ENCODE data around the gene RXRA.

GRCh38 chr9:134361843-134362414 is 35.7 kb downstream of the RXRA start:
- no peak for TF ChIP-seq EZH2 (IDR thresholded peaks at IDR 0.05; ENCODE audit: insufficient read depth, low read length)
- TF ChIP-seq, protein P1, sequence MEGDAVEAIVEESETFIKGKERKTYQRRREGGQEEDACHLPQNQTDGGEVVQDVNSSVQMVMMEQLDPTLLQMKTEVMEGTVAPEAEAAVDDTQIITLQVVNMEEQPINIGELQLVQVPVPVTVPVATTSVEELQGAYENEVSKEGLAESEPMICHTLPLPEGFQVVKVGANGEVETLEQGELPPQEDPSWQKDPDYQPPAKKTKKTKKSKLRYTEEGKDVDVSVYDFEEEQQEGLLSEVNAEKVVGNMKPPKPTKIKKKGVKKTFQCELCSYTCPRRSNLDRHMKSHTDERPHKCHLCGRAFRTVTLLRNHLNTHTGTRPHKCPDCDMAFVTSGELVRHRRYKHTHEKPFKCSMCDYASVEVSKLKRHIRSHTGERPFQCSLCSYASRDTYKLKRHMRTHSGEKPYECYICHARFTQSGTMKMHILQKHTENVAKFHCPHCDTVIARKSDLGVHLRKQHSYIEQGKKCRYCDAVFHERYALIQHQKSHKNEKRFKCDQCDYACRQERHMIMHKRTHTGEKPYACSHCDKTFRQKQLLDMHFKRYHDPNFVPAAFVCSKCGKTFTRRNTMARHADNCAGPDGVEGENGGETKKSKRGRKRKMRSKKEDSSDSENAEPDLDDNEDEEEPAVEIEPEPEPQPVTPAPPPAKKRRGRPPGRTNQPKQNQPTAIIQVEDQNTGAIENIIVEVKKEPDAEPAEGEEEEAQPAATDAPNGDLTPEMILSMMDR (IDR thresholded peaks at IDR 0.05; ENCODE audit: insufficient read depth, low read depth, low read length), result no peak

All from astrocyte (in vitro differentiated cells and primary cell).